ENCODE measurements around the gene OSBP2.

GRCh38 chr22:30873661-30874060 is 179.0 kb downstream of the OSBP2 start:
- TF ChIP-seq REST (IDR thresholded peaks at IDR 0.05; ENCODE audit: insufficient read depth in 1 of 2, low read depth in 2 of 2, low read length in 2 of 2) (no peak), TAF1 (IDR thresholded peaks at IDR 0.05; ENCODE audit: borderline replicate concordance, insufficient read depth, low read length) (no peak), SIN3A (IDR thresholded peaks at IDR 0.05; ENCODE audit: borderline replicate concordance, insufficient read depth, low read length) (no peak), POLR2AphosphoS5 (IDR thresholded peaks at IDR 0.05; ENCODE audit: low read depth, low read length) (no peak)

Measured in PFSK-1 (cell line).